GM23248 (cell line): Measurements from ENCODE around the gene SLC8A2.

ENCODE experiments used
- EZH2 ChIP-seq: fragments of 200-600 bp; sonication (generic); IDR thresholded peaks from 2 replicates; pipeline ENCODE4 v1.6.1; 2018; ENCODE audit warnings: antibody characterized with exemption, mild to moderate bottlenecking; ENCODE audit not compliant: insufficient read depth, poor library complexity, severe bottlenecking
- EZH2phosphoT487 ChIP-seq: fragments of 200-600 bp; sonication (generic); IDR thresholded peaks from 2 replicates; pipeline ENCODE4 v1.6.1; 2018; ENCODE audit warnings: antibody characterized with exemption, moderate library complexity, mild to moderate bottlenecking, low read depth; ENCODE audit not compliant: insufficient read depth

- TF ChIP-seq EZH2phosphoT487 (no peak), EZH2 (no peak)
Observed at GRCh38 chr19:47480658-47481057, 9.0 kb upstream of the SLC8A2 start.
